Neural crest cell (in vitro differentiated cells): ENCODE results near the gene DDX31. TPM values are rescaled to one million over a fixed set of nuclear protein-coding genes. Genes with fewer than 3 reads are reported as not detected.

Experiments used
- DNase-seq: peaks from one replicate; pipeline ENCODE4 v3.0.0; 2021; ENCODE audit warnings: low read depth, mixed read lengths, low spot score
- H3K27ac Mint-ChIP-seq: one replicate; pipeline ENCODE4 v1.8.0; 2021; ENCODE audit warnings: mild to moderate bottlenecking, mixed read lengths; ENCODE audit not compliant: unreplicated experiment
- H3K27me3 Mint-ChIP-seq: 2 replicates; pipeline ENCODE4 v1.8.0; 2021; ENCODE audit warnings: low read depth, mild to moderate bottlenecking, mixed read lengths
- H3K36me3 Mint-ChIP-seq: 2 replicates; pipeline ENCODE4 v1.8.0; 2021; ENCODE audit warnings: low read depth, mild to moderate bottlenecking, mixed read lengths
- H3K4me1 Mint-ChIP-seq: 2 replicates; pipeline ENCODE4 v1.8.0; 2021; ENCODE audit warnings: mixed read lengths
- H3K4me3 Mint-ChIP-seq: one replicate; pipeline ENCODE4 v1.8.0; 2021; ENCODE audit warnings: mild to moderate bottlenecking, mixed read lengths
- H3K9me3 Mint-ChIP-seq: 2 replicates; pipeline ENCODE4 v1.8.0; 2021; ENCODE audit warnings: mixed read lengths
- total RNA-seq: library from RNA; stranded (reverse); gene quantifications from 2 replicates; pipeline ENCODE4 v1.2.1, GENCODE V29; 2021
- TF ChIP-seq, protein P1 (sequence below): fragments of 200-600 bp; sonication (generic); conservative IDR thresholded peaks from 2 replicates; pipeline ENCODE4 v1.5.0; 2021; ENCODE audit warnings: antibody characterized with exemption, mild to moderate bottlenecking

DDX31 gene
- total RNA-seq, 1 donor from 2014 or later = 20.9 TPM

DNA sequence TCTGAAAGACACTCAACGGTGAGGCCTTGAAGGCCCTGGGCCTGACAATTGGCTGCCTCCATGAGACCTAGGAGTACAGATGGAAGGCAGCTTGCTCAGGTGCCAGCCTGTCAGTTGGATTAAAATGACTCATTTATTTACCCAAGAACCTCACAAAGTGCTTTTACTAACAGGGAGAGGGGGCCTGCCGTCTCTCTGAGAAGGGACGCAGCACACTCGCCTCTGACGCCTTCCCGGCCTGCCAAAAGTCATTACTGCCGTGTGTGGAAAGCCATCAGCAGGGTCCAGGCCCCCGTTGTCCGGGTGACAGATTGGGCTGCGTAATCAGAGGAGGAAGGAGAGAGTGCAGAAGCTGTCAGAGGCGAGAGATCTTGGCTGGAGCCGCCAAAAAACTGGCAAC, 32.4 kb downstream of the DDX31 start:
- no peaks in the 10 kb centered on the region for H3K4me1 Mint-ChIP-seq
- H3K27ac Mint-ChIP-seq = no peak overlapping the region
- peaks cover 8% of the 10 kb centered on the region for H3K36me3 Mint-ChIP-seq
- H3K4me3 Mint-ChIP-seq = no peak overlapping the region
- DNase-seq = no peak
- H3K9me3 Mint-ChIP-seq = no peaks in the 10 kb centered on the region
- TF ChIP-seq, protein P1, sequence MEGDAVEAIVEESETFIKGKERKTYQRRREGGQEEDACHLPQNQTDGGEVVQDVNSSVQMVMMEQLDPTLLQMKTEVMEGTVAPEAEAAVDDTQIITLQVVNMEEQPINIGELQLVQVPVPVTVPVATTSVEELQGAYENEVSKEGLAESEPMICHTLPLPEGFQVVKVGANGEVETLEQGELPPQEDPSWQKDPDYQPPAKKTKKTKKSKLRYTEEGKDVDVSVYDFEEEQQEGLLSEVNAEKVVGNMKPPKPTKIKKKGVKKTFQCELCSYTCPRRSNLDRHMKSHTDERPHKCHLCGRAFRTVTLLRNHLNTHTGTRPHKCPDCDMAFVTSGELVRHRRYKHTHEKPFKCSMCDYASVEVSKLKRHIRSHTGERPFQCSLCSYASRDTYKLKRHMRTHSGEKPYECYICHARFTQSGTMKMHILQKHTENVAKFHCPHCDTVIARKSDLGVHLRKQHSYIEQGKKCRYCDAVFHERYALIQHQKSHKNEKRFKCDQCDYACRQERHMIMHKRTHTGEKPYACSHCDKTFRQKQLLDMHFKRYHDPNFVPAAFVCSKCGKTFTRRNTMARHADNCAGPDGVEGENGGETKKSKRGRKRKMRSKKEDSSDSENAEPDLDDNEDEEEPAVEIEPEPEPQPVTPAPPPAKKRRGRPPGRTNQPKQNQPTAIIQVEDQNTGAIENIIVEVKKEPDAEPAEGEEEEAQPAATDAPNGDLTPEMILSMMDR = no peak
- H3K27me3 Mint-ChIP-seq = no peaks in the 10 kb centered on the region

- peaks cover 8% of the 10 kb centered on the region for H3K36me3 Mint-ChIP-seq
- no peaks in the 10 kb centered on the region for H3K27me3 Mint-ChIP-seq
- DNase-seq = no peak
- no peaks in the 10 kb centered on the region for H3K4me1 Mint-ChIP-seq
- no peak overlapping the region for H3K4me3 Mint-ChIP-seq
- H3K9me3 Mint-ChIP-seq = no peaks in the 10 kb centered on the region
- TF ChIP-seq, protein P1 = no peak
- no peak overlapping the region for H3K27ac Mint-ChIP-seq
Measured at GRCh38 chr9:132634327-132634726, 35.5 kb downstream of the DDX31 start.

- H3K4me3 Mint-ChIP-seq = no peak overlapping the region
- H3K9me3 Mint-ChIP-seq = no peaks in the 10 kb centered on the region
- H3K27me3 Mint-ChIP-seq = no peaks in the 10 kb centered on the region
- no peaks in the 10 kb centered on the region for H3K4me1 Mint-ChIP-seq
- H3K36me3 Mint-ChIP-seq = peaks cover 4% of the 10 kb centered on the region
- H3K27ac Mint-ChIP-seq = no peak overlapping the region
- TF ChIP-seq, protein P1 = no peak
- no peak for DNase-seq
Measured at GRCh38 chr9:132632413-132633129, 37.2 kb downstream of the DDX31 start.

DNA sequence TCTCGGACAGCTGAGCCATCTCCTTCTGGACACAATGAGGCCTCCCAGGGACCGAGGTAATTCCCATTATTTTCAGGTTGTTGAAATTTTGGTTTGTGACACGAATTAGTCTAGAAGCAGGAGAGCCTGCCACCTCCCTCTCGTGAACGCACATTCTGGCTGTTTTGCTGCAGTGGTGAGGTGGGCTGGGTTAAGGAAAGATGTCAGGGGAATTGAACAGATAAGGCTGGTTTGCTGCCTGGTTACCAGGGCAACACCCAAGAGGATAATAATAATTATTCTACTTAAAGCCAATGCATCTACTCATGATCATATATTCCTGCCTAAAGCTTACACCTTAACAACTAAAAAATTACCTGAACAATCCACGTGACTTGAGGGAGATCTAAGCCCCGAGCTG, 38.1 kb downstream of the DDX31 start:
- Mint-ChIP-seq H3K4me1 (no peaks in the 10 kb centered on the region), H3K36me3 (no peaks in the 10 kb centered on the region), H3K4me3 (no peak overlapping the region), H3K9me3 (no peaks in the 10 kb centered on the region), H3K27ac (no peak overlapping the region), H3K27me3 (no peaks in the 10 kb centered on the region)
- DNase-seq = no peak
- TF ChIP-seq, protein P1 = no peak

GRCh38 chr9:132631280-132631679, 38.5 kb downstream of the DDX31 start:
- no peaks in the 10 kb centered on the region for H3K4me1 Mint-ChIP-seq
- H3K9me3 Mint-ChIP-seq = no peaks in the 10 kb centered on the region
- no peak overlapping the region for H3K4me3 Mint-ChIP-seq
- DNase-seq = no peak
- H3K27me3 Mint-ChIP-seq = no peaks in the 10 kb centered on the region
- no peak overlapping the region for H3K27ac Mint-ChIP-seq
- H3K36me3 Mint-ChIP-seq = no peaks in the 10 kb centered on the region
- TF ChIP-seq, protein P1 = no peak
